HG02588 (cell line): ENCODE data around the gene GRB10.
"Not testable (repeated sequence)": the region's sequence is repeated elsewhere in the genome, so short reads cannot be mapped to it uniquely, and the experiment has no call there.

ENCODE experiments used
- ATAC-seq: cut with Tn5 transposase; IDR thresholded peaks from one replicate; pipeline ENCODE4 v1.9.1; 2021; ENCODE audit warnings: mild to moderate bottlenecking, moderate library complexity; ENCODE audit not compliant: unreplicated experiment

The GRB10 gene

GRCh38 chr7:50558294-50559053 is 224.2 kb downstream of the GRB10 start:
- no peak for ATAC-seq

- ATAC-seq, result no peak
These were observed 225.6 kb downstream of the GRB10 start for GRCh38 chr7:50557099-50557498.

- ATAC-seq, result no peak
These were observed 226.3 kb downstream of the GRB10 start for GRCh38 chr7:50556247-50556991.

- ATAC-seq, result no peak
These were observed 227.0 kb downstream of the GRB10 start for GRCh38 chr7:50555594-50556140.

DNA sequence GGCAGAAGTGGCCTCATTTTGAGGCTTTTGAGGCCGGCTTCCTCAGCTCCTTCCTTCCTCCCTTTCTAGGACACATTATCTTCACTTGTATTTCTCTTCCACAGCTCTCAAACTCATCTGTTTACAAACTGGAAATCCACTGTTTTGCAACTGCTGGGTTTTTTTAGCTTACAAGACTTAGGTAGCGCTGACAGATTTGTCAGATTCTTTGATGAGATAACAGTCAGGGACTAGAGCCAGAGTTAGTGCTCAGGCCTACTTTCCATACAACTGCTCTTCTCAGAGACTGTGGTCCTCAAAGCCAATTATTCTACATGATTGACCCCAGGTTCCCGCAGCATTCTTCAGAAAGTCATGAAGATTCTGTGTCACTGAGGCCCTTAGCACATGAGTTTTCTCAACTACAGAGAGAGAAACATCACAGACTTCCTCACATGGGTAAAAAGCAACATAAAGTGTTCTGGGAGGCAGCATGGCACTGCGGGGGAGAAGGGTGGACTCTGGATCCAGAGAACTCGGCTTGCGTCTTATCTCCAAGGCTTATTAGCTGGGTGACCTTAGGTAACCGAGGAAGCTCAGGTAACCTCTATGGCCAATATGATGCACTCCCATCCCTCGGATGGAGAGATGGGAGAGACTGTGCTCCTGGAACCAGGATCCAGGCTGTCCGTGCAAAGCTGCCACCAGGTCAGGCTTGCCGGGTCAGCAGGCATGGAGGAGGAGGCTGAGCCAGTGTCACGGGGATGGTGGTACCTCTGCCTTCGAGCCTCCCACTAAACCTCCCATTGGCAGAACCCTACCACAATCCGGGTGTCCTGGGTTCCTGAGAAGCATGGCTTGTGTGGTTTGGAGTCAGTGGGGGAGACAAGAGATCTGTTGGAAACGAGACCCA is 228.0 kb downstream of the GRB10 start:
- no peak for ATAC-seq

- no peak for ATAC-seq
These were observed 228.7 kb downstream of the GRB10 start for GRCh38 chr7:50553973-50554372.

DNA sequence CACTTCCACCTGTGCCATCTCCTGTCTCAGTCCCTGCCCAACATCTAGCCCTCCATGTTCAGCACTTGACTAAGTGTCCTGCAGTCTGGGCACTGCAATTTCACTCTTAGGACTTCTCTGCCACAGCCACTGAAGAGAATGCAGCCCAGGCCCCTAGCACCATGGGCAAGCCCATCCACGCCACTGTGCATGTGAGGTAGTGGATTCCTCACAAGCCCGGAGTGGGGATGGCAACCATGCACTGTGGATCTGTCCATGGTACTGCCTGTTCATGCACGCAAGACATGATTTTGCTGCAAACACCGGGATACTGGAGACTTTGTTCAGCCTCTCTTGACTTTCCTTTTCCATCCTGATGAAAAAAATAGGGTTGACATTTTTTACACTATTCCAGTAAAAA is 229.8 kb downstream of the GRB10 start:
- ATAC-seq, result no peak

DNA sequence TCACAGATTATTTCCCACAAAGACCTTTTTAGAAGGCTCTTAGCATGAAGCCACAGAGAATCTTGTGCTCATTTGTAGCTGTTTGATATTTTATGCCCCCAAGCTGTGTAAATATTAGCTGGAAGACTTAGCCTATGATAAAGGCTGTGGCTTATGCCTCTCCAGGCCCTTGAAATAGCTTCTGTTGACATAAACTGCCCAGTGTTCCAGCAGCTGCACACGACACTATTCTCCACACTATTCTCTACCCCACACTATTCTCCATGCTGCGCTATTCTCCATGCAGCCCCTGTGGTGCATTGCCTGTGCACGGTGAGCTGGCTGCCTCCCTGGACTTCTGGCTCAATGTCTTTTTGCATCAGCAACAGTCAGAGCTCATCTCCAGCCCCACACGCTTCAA is 230.6 kb downstream of the GRB10 start:
- ATAC-seq, result no peak

DNA sequence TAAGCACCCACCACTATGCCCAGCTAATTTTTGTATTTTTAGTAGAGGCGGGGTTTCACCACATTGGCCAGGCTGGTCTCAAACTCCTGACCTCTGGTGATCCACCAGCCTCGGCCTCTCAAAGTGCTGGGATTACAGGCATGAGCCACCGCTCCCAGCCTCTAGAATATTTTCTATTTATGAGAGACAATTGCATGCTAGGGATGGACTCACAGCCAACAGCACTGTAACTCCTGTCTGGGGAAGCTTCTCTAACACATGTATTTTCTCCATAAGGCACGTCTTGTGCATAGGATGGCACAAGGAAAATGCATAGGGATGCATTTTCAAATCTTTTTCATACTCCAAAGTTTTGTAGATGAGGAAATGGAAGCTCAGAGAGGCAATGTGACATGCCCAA is 237.1 kb downstream of the GRB10 start:
- ATAC-seq, result not testable (repeated sequence)

- ATAC-seq, result no peak
These were observed 237.7 kb downstream of the GRB10 start for GRCh38 chr7:50544992-50545391.

GRCh38 chr7:50543776-50544442 is 238.8 kb downstream of the GRB10 start:
- no peak for ATAC-seq

- ATAC-seq, result no peak
These were observed 240.6 kb downstream of the GRB10 start for GRCh38 chr7:50542132-50542531.

GRCh38 chr7:50540785-50541579 is 241.7 kb downstream of the GRB10 start:
- ATAC-seq, result no peak
